NCI-H82 treated with DMSO at 0.1 percent for 48 hours (cell line): ENCODE results near the gene MACROD2.

Experiments used
- DNase-seq: peaks from one replicate; lab custom pipeline; 2025; ENCODE audit not compliant: unreplicated experiment; lab: John Stamatoyannopoulos, UW

The MACROD2 gene

GRCh38 chr20:14331646-14332045 lies 336.3 kb downstream of the MACROD2 start:
- no peak for DNase-seq

- no peak for DNase-seq
Measured at GRCh38 chr20:14332866-14333265, 337.6 kb downstream of the MACROD2 start.

GRCh38 chr20:14333721-14334120 lies 338.4 kb downstream of the MACROD2 start:
- DNase-seq = no peak

- DNase-seq = peak; percentile 40
Measured at GRCh38 chr20:14334306-14334930, 339.1 kb downstream of the MACROD2 start.

GRCh38 chr20:14335052-14335451 lies 339.7 kb downstream of the MACROD2 start:
- no peak for DNase-seq

GRCh38 chr20:14336686-14337085 lies 341.4 kb downstream of the MACROD2 start:
- peak; percentile 54 for DNase-seq

GRCh38 chr20:14337400-14338171 lies 342.3 kb downstream of the MACROD2 start, which contains the start of gene FLRT3:
TSS of gene FLRT3 (minus strand) at chr20:14337612. CDS start at chr20:14327506, 10,106 bp downstream.
- peak; percentile 99 for DNase-seq

GRCh38 chr20:14341801-14342200 lies 346.5 kb downstream of the MACROD2 start:
- DNase-seq = no peak

GRCh38 chr20:14342918-14343317 lies 347.6 kb downstream of the MACROD2 start:
- no peak for DNase-seq

GRCh38 chr20:14343491-14344065 lies 348.3 kb downstream of the MACROD2 start:
- DNase-seq = no peak

- DNase-seq = peak; percentile 87
Measured at GRCh38 chr20:14344746-14345145, 349.4 kb downstream of the MACROD2 start.

GRCh38 chr20:14355791-14356190 lies 360.5 kb downstream of the MACROD2 start:
- no peak for DNase-seq

GRCh38 chr20:14360416-14360815 lies 365.1 kb downstream of the MACROD2 start:
- no peak for DNase-seq

- no peak for DNase-seq
Measured at GRCh38 chr20:14361509-14362345, 366.4 kb downstream of the MACROD2 start.

- no peak for DNase-seq
Measured at GRCh38 chr20:14374196-14374595, 378.9 kb downstream of the MACROD2 start.

GRCh38 chr20:14375416-14375985 lies 380.2 kb downstream of the MACROD2 start:
- peak; percentile 55 for DNase-seq

GRCh38 chr20:14378326-14378725 lies 383.0 kb downstream of the MACROD2 start:
- no peak for DNase-seq

- no peak for DNase-seq
Measured at GRCh38 chr20:14383335-14383734, 388.0 kb downstream of the MACROD2 start.

GRCh38 chr20:14384416-14385175 lies 389.3 kb downstream of the MACROD2 start:
- no peak for DNase-seq

GRCh38 chr20:14385176-14385740 lies 389.9 kb downstream of the MACROD2 start:
- DNase-seq = no peak
